Neural cell (in vitro differentiated cells): ENCODE data around the gene RNGTT. TPM values are rescaled to one million over a fixed set of nuclear protein-coding genes. Genes with fewer than 3 reads are reported as not detected.

Source experiments
- H2AFZ ChIP-seq: fragments of 200-600, 300-800 bp; sonication (generic), shearing (Covaris generic); 2 replicates; pipeline ENCODE4 v1.6.0; 2014; ENCODE audit warnings: low read depth, mild to moderate bottlenecking, antibody characterized with exemption, low read length, moderate library complexity
- H3F3A ChIP-seq: fragments of 200-600 bp; shearing (Covaris generic); 2 replicates; pipeline ENCODE4 v1.6.1; 2016; ENCODE audit warnings: mild to moderate bottlenecking, moderate library complexity, mixed read lengths, antibody characterized with exemption, low read length; ENCODE audit not compliant: insufficient read depth, poor library complexity, severe bottlenecking
- H3K27ac ChIP-seq: fragments of 200-600, 300-800 bp; sonication (generic), shearing (Covaris generic); 2 replicates; pipeline ENCODE4 v1.5.1; 2014; ENCODE audit warnings: mild to moderate bottlenecking, low read length, moderate library complexity
- H3K27me3 ChIP-seq: fragments of 300-800, 200-600 bp; sonication (generic), shearing (Covaris generic); 2 replicates; pipeline ENCODE4 v1.6.0; 2014; ENCODE audit warnings: mild to moderate bottlenecking, low read depth, low read length, moderate library complexity; ENCODE audit not compliant: insufficient read depth
- H3K36me3 ChIP-seq: fragments of 300-800, 200-600 bp; sonication (generic), shearing (Covaris generic); 2 replicates; pipeline ENCODE4 v1.5.1; 2014; ENCODE audit warnings: mild to moderate bottlenecking, antibody characterized with exemption, low read length, moderate library complexity; ENCODE audit not compliant: insufficient read depth
- H3K4me2 ChIP-seq: fragments of 300-800, 200-600 bp; sonication (generic), shearing (Covaris generic); 2 replicates; pipeline ENCODE4 v1.6.0; 2014; ENCODE audit warnings: mild to moderate bottlenecking, low read length
- H3K4me3 ChIP-seq: fragments of 300-800, 200-600 bp; sonication (generic), shearing (Covaris generic); 2 replicates; pipeline ENCODE4 v1.5.1; 2014; ENCODE audit warnings: mild to moderate bottlenecking, low read length, moderate library complexity
- H3K79me2 ChIP-seq: fragments of 200-600 bp; shearing (Covaris generic); replicated peaks from 2 replicates; pipeline ENCODE4 v1.6.0; 2014; ENCODE audit warnings: mild to moderate bottlenecking, low read length, moderate library complexity; ENCODE audit not compliant: insufficient read depth
- H3K9ac ChIP-seq: fragments of 300-800, 200-600 bp; sonication (generic), shearing (Covaris generic); 2 replicates; pipeline ENCODE4 v1.6.1; 2016; ENCODE audit warnings: mild to moderate bottlenecking, low read length, mixed read lengths
- H3K9me2 ChIP-seq: fragments of 200-600 bp; shearing (Covaris generic); 2 replicates; pipeline ENCODE4 v1.6.1; 2016; ENCODE audit warnings: mild to moderate bottlenecking, low read length, mixed read lengths; ENCODE audit not compliant: insufficient read depth
- H3K9me3 ChIP-seq: fragments of 200-600, 300-800 bp; sonication (generic), shearing (Covaris generic); 2 replicates; pipeline ENCODE4 v1.6.1; 2016; ENCODE audit warnings: mild to moderate bottlenecking, mixed run types, low read length, moderate library complexity, mixed read lengths
- H4K20me1 ChIP-seq: fragments of 200-600 bp; shearing (Covaris generic); 2 replicates; pipeline ENCODE4 v1.6.1; 2016; ENCODE audit warnings: mild to moderate bottlenecking, mixed run types; ENCODE audit not compliant: insufficient read depth
- CTCF ChIP-seq: fragments of 450-650 bp; IDR thresholded peaks from 2 replicates; pipeline ENCODE4 v1.5.1; 2014; ENCODE audit warnings: antibody characterized with exemption, mild to moderate bottlenecking, moderate library complexity; ENCODE audit not compliant: poor library complexity, severe bottlenecking
- EP300 ChIP-seq: fragments of 450-650 bp; conservative IDR thresholded peaks from 2 replicates; pipeline ENCODE4 v1.6.1; 2014; ENCODE audit warnings: antibody characterized with exemption, mild to moderate bottlenecking, moderate library complexity; ENCODE audit not compliant: poor library complexity, severe bottlenecking
- EZH2 ChIP-seq: fragments of 200-600, 300-800 bp; shearing (Covaris generic), sonication (generic); IDR thresholded peaks from 2 replicates; pipeline ENCODE4 v1.6.1; 2014; ENCODE audit warnings: antibody characterized with exemption, low read length, borderline replicate concordance, mild to moderate bottlenecking; ENCODE audit not compliant: insufficient read depth, poor library complexity, severe bottlenecking
- MXI1 ChIP-seq: fragments of 450-650 bp; conservative IDR thresholded peaks from 2 replicates; pipeline ENCODE4 v1.6.1; 2014; ENCODE audit warnings: antibody characterized with exemption, mild to moderate bottlenecking; ENCODE audit not compliant: poor library complexity, severe bottlenecking
- POLR2AphosphoS5 ChIP-seq: IDR thresholded peaks from 2 replicates; pipeline ENCODE4 v1.6.1; 2012
- RAD21 ChIP-seq: fragments of 450-650 bp; conservative IDR thresholded peaks from 2 replicates; pipeline ENCODE4 v1.6.1; 2014; ENCODE audit warnings: antibody characterized with exemption, mild to moderate bottlenecking, moderate library complexity
- REST ChIP-seq: IDR thresholded peaks from 2 replicates; pipeline ENCODE4 v1.6.1; 2012; ENCODE audit warnings: borderline replicate concordance
- SMC3 ChIP-seq: fragments of 450-650 bp; conservative IDR thresholded peaks from 2 replicates; pipeline ENCODE4 v1.6.1; 2014; ENCODE audit warnings: antibody characterized with exemption, mild to moderate bottlenecking, moderate library complexity; ENCODE audit not compliant: poor library complexity
- TAF1 ChIP-seq: IDR thresholded peaks from 2 replicates; pipeline ENCODE4 v1.6.1; 2012; ENCODE audit warnings: low read depth
- polyA plus RNA-seq: library from polyadenylated mRNA; depleted of rRNA; stranded (reverse); fragments of >200 nt; gene quantifications from 2 replicates; pipeline ENCODE4 v1.2.3, GENCODE V29; 2014

The RNGTT gene
- polyA plus RNA-seq, 1 donor from 2014 or later = 28.3 TPM

GRCh38 chr6:88916615-88917208, 46.7 kb downstream of the RNGTT start:
- no peaks in the 10 kb centered on the region for H3K9me3 ChIP-seq
- no peaks in the 10 kb centered on the region for H4K20me1 ChIP-seq
- no peaks in the 10 kb centered on the region for H3K9me2 ChIP-seq
- TF ChIP-seq TAF1 (no peak), SMC3 (no peak), CTCF (no peak), EP300 (no peak), POLR2AphosphoS5 (no peak), EZH2 (no peak), MXI1 (no peak), RAD21 (no peak), REST (no peak)
- H3K9ac ChIP-seq = no peak overlapping the region
- H3K36me3 ChIP-seq = no peaks in the 10 kb centered on the region
- no peaks in the 10 kb centered on the region for H3K79me2 ChIP-seq
- H3K4me2 ChIP-seq = no peak overlapping the region
- no peaks in the 10 kb centered on the region for H3K27me3 ChIP-seq
- no peak overlapping the region for H3K27ac ChIP-seq
- no peaks in the 10 kb centered on the region for H3F3A ChIP-seq
- no peak overlapping the region for H2AFZ ChIP-seq
- H3K4me3 ChIP-seq = no peak overlapping the region

- H3K36me3 ChIP-seq = no peaks in the 10 kb centered on the region
Measured at GRCh38 chr6:88914895-88915598, 48.4 kb downstream of the RNGTT start.

More at GRCh38 chr6:88914895-88915598, 48.4 kb downstream of the RNGTT start:
- no peaks in the 10 kb centered on the region for H3F3A ChIP-seq
- H3K4me3 ChIP-seq = no peak overlapping the region
- H3K27ac ChIP-seq = no peak overlapping the region
- H3K9ac ChIP-seq = no peak overlapping the region
- H3K9me2 ChIP-seq = no peaks in the 10 kb centered on the region
- TF ChIP-seq RAD21 (no peak), REST (no peak), SMC3 (no peak), EP300 (no peak), TAF1 (no peak), MXI1 (no peak), POLR2AphosphoS5 (no peak), CTCF (no peak), EZH2 (no peak)
- no peaks in the 10 kb centered on the region for H4K20me1 ChIP-seq
- H3K79me2 ChIP-seq = peaks cover 7% of the 10 kb centered on the region
- H3K9me3 ChIP-seq = no peaks in the 10 kb centered on the region
- no peak overlapping the region for H3K4me2 ChIP-seq
- no peaks in the 10 kb centered on the region for H3K27me3 ChIP-seq
- H2AFZ ChIP-seq = no peak overlapping the region
